ENCODE measurements around the gene SALL3. TPM values are rescaled to one million over a fixed set of nuclear protein-coding genes. Genes with fewer than 3 reads are reported as not detected.

SALL3 gene
- total and polyA plus RNA-seq, 2 experiments from 2014 or later: 0.09 to 3.0 TPM

DNA sequence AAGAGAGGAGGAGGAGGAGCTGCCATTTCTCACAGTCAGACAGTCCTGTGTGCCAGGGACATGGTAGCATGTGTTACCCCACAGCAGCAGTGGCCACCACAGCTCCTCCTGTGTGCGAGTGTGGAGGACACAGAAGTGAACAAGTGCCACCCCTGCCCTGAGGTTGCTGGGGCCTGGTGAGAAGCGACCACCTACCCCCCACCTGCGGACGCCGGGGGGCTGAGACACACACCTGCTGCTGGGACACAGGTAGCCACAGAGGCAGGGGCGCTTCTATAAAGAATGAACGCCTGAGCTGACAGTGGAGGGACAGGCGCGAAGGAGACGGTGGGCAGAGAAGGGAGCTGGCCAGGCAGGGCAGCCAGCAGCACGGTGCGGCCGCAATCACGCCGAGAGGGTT is 32.3 kb upstream of the SALL3 start:
- no peaks in the 10 kb centered on the region for H3K9me3 ChIP-seq (ENCODE audit: low read depth)
- no peaks in the 10 kb centered on the region for H3K36me3 ChIP-seq
- no peak for DNase-seq (ENCODE audit: low read depth in 1 of 2, low spot score in 1 of 2)
- H3K27me3 ChIP-seq: peaks cover 3% of the 10 kb centered on the region
- H3K4me3 ChIP-seq: no peak overlapping the region
- no peak for TF ChIP-seq CTCF (IDR thresholded peaks at IDR 0.05; ENCODE audit: low read depth, low read length)
- no peak overlapping the region for H3K27ac ChIP-seq
- H3K4me1 ChIP-seq (ENCODE audit: low read depth): no peaks in the 10 kb centered on the region

DNA sequence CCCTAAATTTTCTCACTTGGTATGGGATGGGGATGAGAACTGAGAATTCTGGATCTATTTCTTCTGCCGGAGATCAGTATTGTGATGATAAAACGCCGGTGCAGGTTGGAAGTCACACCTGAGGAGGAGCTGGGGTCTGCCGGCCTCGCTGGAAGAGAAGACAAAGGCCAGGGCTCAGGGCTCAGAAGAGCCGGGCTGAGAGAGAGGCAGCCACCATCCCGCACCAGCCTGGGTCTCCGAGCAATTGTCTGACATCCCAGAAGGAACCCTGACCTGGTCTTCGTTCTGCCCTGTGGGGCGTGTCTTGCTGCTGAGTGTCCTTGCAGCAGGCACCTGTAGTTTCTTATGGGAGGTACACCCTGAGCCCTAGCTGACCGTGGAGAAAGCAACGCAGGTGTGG is 31.4 kb upstream of the SALL3 start:
- H3K27ac ChIP-seq: no peak overlapping the region
- H3K9me3 ChIP-seq (ENCODE audit: low read depth): no peaks in the 10 kb centered on the region
- no peak overlapping the region for H3K4me3 ChIP-seq
- no peak for DNase-seq (ENCODE audit: low read depth in 1 of 2, low spot score in 1 of 2)
- peaks cover 3% of the 10 kb centered on the region for H3K27me3 ChIP-seq
- H3K4me1 ChIP-seq (ENCODE audit: low read depth): no peaks in the 10 kb centered on the region
- no peaks in the 10 kb centered on the region for H3K36me3 ChIP-seq
- no peak for TF ChIP-seq CTCF (IDR thresholded peaks at IDR 0.05; ENCODE audit: low read depth, low read length)

DNA sequence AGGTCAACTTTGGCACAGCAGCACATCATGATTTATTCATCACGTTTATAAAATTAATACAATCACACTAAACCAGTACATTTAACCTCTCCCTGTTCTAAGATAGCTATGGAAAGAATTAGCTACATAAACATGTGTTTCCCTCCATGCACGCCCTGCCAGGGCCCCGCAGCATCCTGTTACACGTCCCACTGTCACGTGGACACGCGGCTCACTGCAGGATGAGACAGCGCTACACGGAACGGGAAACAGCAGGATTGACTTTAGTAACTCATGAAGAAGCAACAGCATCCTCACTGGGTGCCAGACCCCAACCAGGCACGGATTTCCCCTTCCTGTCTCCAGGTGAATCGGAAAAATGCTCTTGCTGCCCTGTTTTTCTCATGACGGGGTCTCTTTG is 30.9 kb upstream of the SALL3 start:
- no peak overlapping the region for H3K27ac ChIP-seq

DNA sequence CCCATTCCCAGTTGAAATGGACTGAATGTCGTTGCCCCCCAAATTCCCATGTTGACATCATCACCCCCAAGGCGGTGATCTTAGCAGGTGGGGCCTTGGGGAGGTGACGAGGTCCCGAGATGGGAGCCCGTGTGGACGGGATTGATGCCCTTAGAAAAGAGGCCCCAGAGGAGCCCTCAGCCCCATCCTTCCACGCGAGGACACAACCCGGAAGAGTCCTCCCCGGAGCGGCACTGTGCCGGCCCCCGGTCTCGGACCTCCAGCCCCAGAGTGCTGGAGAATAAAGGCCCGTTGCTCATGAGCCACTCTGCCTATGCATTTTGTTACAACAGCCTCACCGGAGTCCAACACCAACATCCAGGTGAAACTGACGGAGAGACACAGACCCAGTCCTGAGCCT is 30.4 kb upstream of the SALL3 start:
- Histone ChIP-seq H3K27me3 (peaks cover 3% of the 10 kb centered on the region), H3K36me3 (no peaks in the 10 kb centered on the region), H3K27ac (no peak overlapping the region), H3K4me1 (ENCODE audit: low read depth) (no peaks in the 10 kb centered on the region), H3K9me3 (ENCODE audit: low read depth) (no peaks in the 10 kb centered on the region), H3K4me3 (no peak overlapping the region)
- no peak for TF ChIP-seq CTCF (IDR thresholded peaks at IDR 0.05; ENCODE audit: low read depth, low read length)
- no peak for DNase-seq (ENCODE audit: low read depth in 1 of 2, low spot score in 1 of 2)

More for the DNA sequence above, 30.9 kb upstream of the SALL3 start:
- Histone ChIP-seq H3K27me3 (peaks cover 3% of the 10 kb centered on the region), H3K4me1 (ENCODE audit: low read depth) (no peaks in the 10 kb centered on the region), H3K4me3 (no peak overlapping the region), H3K36me3 (no peaks in the 10 kb centered on the region), H3K9me3 (ENCODE audit: low read depth) (no peaks in the 10 kb centered on the region)
- DNase-seq (ENCODE audit: low read depth in 1 of 2, low spot score in 1 of 2): no peak
- TF ChIP-seq CTCF (IDR thresholded peaks at IDR 0.05; ENCODE audit: low read depth, low read length): no peak

DNA sequence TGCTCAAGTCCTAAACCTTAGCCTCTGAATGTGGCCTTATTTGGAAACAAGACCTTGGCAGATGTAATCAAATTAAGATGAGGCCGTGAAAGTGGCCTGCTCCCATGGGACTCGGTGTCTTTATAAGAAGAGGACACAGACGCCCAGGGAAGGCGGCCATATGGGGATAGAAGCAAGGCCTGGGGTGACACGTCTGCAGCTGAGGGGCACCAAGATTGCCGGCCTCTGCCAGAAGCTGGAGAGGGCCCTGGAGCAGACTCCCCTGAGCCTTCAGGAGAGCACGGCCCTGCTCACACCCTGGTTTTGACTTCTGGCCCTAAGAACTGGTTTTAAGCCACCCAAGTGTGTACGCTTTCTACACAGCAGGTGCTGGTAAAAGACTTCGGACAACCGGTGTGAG is 29.2 kb upstream of the SALL3 start:
- no peaks in the 10 kb centered on the region for H3K36me3 ChIP-seq
- no peak for TF ChIP-seq CTCF (IDR thresholded peaks at IDR 0.05; ENCODE audit: low read depth, low read length)
- H3K4me1 ChIP-seq (ENCODE audit: low read depth): no peaks in the 10 kb centered on the region
- H3K27me3 ChIP-seq: peaks cover 3% of the 10 kb centered on the region
- no peaks in the 10 kb centered on the region for H3K9me3 ChIP-seq (ENCODE audit: low read depth)
- H3K4me3 ChIP-seq: no peak overlapping the region
- DNase-seq (ENCODE audit: low read depth in 1 of 2, low spot score in 1 of 2): no peak
- H3K27ac ChIP-seq: no peak overlapping the region

- Histone ChIP-seq H3K36me3 (no peaks in the 10 kb centered on the region), H3K9me3 (ENCODE audit: low read depth) (no peaks in the 10 kb centered on the region), H3K27ac (no peak overlapping the region), H3K4me3 (no peak overlapping the region), H3K4me1 (ENCODE audit: low read depth) (no peaks in the 10 kb centered on the region), H3K27me3 (no peaks in the 10 kb centered on the region)
- DNase-seq (ENCODE audit: low read depth in 1 of 2, low spot score in 1 of 2): no peak
- TF ChIP-seq CTCF (IDR thresholded peaks at IDR 0.05; ENCODE audit: low read depth, low read length): no peak
Observed at GRCh38 chr18:78953566-78953965, 26.1 kb upstream of the SALL3 start.
